ENCODE results near the gene ZNF787.

GRCh38 chr19:56144831-56145230, 23.7 kb upstream of the ZNF787 start:
- TF ChIP-seq, protein P1, sequence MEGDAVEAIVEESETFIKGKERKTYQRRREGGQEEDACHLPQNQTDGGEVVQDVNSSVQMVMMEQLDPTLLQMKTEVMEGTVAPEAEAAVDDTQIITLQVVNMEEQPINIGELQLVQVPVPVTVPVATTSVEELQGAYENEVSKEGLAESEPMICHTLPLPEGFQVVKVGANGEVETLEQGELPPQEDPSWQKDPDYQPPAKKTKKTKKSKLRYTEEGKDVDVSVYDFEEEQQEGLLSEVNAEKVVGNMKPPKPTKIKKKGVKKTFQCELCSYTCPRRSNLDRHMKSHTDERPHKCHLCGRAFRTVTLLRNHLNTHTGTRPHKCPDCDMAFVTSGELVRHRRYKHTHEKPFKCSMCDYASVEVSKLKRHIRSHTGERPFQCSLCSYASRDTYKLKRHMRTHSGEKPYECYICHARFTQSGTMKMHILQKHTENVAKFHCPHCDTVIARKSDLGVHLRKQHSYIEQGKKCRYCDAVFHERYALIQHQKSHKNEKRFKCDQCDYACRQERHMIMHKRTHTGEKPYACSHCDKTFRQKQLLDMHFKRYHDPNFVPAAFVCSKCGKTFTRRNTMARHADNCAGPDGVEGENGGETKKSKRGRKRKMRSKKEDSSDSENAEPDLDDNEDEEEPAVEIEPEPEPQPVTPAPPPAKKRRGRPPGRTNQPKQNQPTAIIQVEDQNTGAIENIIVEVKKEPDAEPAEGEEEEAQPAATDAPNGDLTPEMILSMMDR (IDR thresholded peaks at IDR 0.05) = no peak
- TF ChIP-seq POLR2A (IDR thresholded peaks at IDR 0.05) = no peak

All from testis (tissue), 2 donors.